Glutamatergic neuron (in vitro differentiated cells): ENCODE data around the gene EIF4B. TPM values are rescaled to one million over a fixed set of nuclear protein-coding genes. Genes with fewer than 3 reads are reported as not detected.

ENCODE experiments used
- DNase-seq: peaks from one replicate; pipeline ENCODE4 v3.0.0; 2022
- H3K27ac Mint-ChIP-seq: one replicate; pipeline ENCODE4 v1.8.0; 2020; ENCODE audit warnings: mild to moderate bottlenecking, mixed read lengths, inconsistent platforms; ENCODE audit not compliant: unreplicated experiment
- H3K27me3 Mint-ChIP-seq: one replicate; pipeline ENCODE4 v1.8.0; 2020; ENCODE audit warnings: mild to moderate bottlenecking, moderate library complexity, mixed read lengths, inconsistent platforms; ENCODE audit not compliant: unreplicated experiment
- H3K36me3 Mint-ChIP-seq: one replicate; pipeline ENCODE4 v1.8.0; 2020; ENCODE audit warnings: mild to moderate bottlenecking, mixed read lengths, inconsistent platforms; ENCODE audit not compliant: unreplicated experiment
- H3K4me1 Mint-ChIP-seq: one replicate; pipeline ENCODE4 v1.8.0; 2020; ENCODE audit warnings: mild to moderate bottlenecking, low read depth, mixed read lengths, inconsistent platforms; ENCODE audit not compliant: unreplicated experiment
- H3K4me3 Mint-ChIP-seq: one replicate; pipeline ENCODE4 v1.8.0; 2020; ENCODE audit warnings: mild to moderate bottlenecking, mixed read lengths, inconsistent platforms; ENCODE audit not compliant: unreplicated experiment
- H3K9me3 Mint-ChIP-seq: one replicate; pipeline ENCODE4 v1.8.0; 2020; ENCODE audit warnings: mild to moderate bottlenecking, moderate library complexity, mixed read lengths, inconsistent platforms; ENCODE audit not compliant: unreplicated experiment
- CTCF ChIP-seq: fragments of 200-600 bp; sonication (generic); IDR thresholded peaks from one replicate; pipeline ENCODE4 v1.5.0; 2021; ENCODE audit not compliant: partially characterized antibody, unreplicated experiment
- total RNA-seq: library from RNA; stranded (reverse); fragmentation: NEBNext Ultra II Directional; extraction: Animal tissue kit (Norgen Biotek cat#: 25700); gene quantifications from one replicate; pipeline ENCODE4 v1.2.1, GENCODE V29; 2021; ENCODE audit not compliant: unreplicated experiment

The EIF4B gene
- total RNA-seq, 1 donor from 2014 or later = 283 TPM

DNA sequence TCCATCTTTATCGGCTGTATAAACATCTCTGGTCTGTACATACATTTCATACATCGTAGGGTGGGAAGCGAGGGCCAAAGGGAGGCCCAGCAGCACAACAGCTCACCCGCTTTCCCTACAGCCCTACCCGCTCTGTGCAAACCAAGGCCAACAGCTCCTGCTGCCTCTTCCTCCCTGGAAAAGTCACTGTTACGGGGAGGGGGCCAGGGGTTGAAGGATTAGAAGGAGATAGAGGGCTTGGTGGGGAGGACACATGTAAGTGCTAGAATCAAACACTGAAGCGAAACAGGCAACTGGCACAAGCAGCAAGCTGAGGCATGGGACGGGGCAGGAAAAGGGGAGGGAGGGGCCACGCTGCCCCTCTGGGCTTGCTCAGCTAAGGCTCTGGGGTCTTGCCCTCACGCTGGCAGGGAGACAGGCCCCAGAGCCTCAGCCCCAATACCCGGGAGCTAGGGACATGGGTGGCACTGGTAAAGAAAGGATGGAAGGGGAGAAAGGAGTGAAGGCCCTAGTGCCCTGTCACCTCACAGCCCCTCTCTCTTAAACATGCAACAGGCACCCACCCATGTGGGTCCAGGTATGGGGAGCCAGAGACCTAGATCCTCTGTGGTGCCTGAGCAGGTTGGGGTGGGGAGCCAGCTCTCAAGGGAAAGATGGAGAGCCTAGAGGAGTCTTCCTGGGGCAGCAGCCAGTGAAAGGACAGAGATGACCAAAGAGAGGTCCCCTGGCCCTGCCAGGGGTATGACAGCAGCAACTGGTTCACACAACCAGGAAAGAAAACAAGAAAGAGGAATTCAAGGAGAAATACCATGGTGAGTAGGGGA, 58.6 kb downstream of the EIF4B start:
- no peak overlapping the region for H3K4me3 Mint-ChIP-seq

GRCh38 chr12:53065470-53065869, 59.2 kb downstream of the EIF4B start:
- Mint-ChIP-seq H3K36me3 (peaks cover under 1% of the 10 kb centered on the region), H3K27me3 (peaks cover 2% of the 10 kb centered on the region), H3K4me3 (no peak overlapping the region), H3K27ac (no peak overlapping the region), H3K4me1 (peaks cover 2% of the 10 kb centered on the region), H3K9me3 (no peaks in the 10 kb centered on the region)
- TF ChIP-seq CTCF = no peak
- DNase-seq = no peak

More for the DNA sequence above, 58.6 kb downstream of the EIF4B start:
- Mint-ChIP-seq H3K27ac (no peak overlapping the region), H3K9me3 (no peaks in the 10 kb centered on the region), H3K36me3 (no peaks in the 10 kb centered on the region), H3K27me3 (peaks cover 2% of the 10 kb centered on the region), H3K4me1 (peaks cover 2% of the 10 kb centered on the region)
- TF ChIP-seq CTCF = no peak
- no peak for DNase-seq

GRCh38 chr12:53065975-53066931, 60.0 kb downstream of the EIF4B start:
- Mint-ChIP-seq H3K4me3 (no peak overlapping the region), H3K27me3 (peaks cover 2% of the 10 kb centered on the region), H3K27ac (no peak overlapping the region), H3K36me3 (peaks cover 3% of the 10 kb centered on the region), H3K9me3 (peaks cover 1% of the 10 kb centered on the region), H3K4me1 (peaks cover 2% of the 10 kb centered on the region)
- peak; percentile 91 for TF ChIP-seq CTCF
- peak; percentile 83 for DNase-seq

DNA sequence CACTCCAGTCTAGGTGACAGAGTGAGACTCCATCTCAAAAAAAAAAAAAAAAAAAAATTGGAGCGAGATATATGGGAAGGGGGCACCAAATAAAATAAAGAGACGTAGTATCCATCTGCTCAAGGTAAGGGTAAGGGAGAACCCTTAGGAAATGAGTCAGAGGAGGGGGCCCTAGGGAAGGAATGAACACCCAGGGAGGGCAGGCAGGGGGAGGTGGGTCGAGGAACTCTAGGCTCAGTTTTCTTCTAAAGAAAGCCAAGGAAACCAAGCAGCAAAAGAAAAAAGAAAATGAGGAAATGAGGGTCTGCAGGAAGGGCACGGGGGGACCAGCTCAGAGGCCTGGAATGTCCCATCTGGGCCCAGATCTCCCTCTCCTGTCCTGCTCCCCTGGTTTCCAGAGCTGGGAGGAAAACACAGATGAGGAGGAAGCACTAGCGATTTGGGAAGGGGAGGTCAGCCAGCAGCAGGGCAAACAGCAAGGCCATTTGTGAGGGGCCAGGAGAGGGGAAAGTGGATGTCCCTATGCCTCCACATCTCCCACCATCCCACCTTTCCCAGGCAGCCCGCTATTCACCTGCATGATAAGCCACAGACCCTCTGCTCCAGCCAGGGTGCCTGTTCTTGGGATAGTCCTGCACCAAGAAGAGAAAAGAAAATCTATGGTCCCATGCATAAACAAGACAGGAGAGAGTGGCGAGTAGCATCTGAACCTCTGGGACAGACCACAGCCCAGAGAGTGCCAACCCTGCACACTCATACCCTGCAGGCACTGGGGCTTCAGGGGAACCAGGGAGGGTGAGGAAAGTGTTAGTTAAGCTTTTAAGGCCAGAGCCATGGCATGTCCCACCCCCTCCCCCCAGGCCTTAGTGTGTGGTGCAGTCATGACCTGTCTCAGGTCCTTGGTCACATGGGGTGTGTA, 61.1 kb downstream of the EIF4B start:
- Mint-ChIP-seq H3K27me3 (peaks cover 2% of the 10 kb centered on the region), H3K27ac (no peak overlapping the region), H3K4me1 (peaks cover 4% of the 10 kb centered on the region), H3K36me3 (peaks cover 3% of the 10 kb centered on the region), H3K4me3 (no peak overlapping the region), H3K9me3 (peaks cover 1% of the 10 kb centered on the region)
- TF ChIP-seq CTCF = no peak
- no peak for DNase-seq
